PC-3 (cell line): ENCODE data around the gene ITPRIP.

Experiments
- CTCF ChIP-seq: fragments of 300-600 bp; sonication (generic); conservative IDR thresholded peaks from 2 replicates; pipeline ENCODE4 v1.5.1; 2017; ENCODE audit warnings: antibody characterized with exemption, low read depth, mild to moderate bottlenecking, low read length
- EZH2phosphoT487 ChIP-seq: fragments of 300-600 bp; sonication (generic); IDR thresholded peaks from 2 replicates; pipeline ENCODE4 v1.6.1; 2018; ENCODE audit warnings: mild to moderate bottlenecking, antibody characterized with exemption, low read length, borderline replicate concordance

GRCh38 chr10:104344219-104344618 is 6.0 kb upstream of the ITPRIP start:
- TF ChIP-seq CTCF: no peak
- TF ChIP-seq EZH2phosphoT487: no peak
